MCF 10A (cell line): ENCODE data around the gene ZSWIM5. TPM values are rescaled to one million over a fixed set of nuclear protein-coding genes. Genes with fewer than 3 reads are reported as not detected.
"Not testable (repeated sequence)": the region's sequence is repeated elsewhere in the genome, so short reads cannot be mapped to it uniquely, and the experiment has no call there.

Experiments used
- BruUV-seq: library from RNA; stranded (reverse); fragments of 400-500 nt; replicated peaks from 2 replicates; lab custom pipeline; 2021; lab: Mats Ljungman, UMichigan
- CTCF ChIA-PET: fragments of 300-600 bp; sonication (Branson Sonifier 250); formaldehyde crosslinking; extraction: SDS; loops from one replicate; lab custom pipeline; 2021; ENCODE audit warnings: antibody characterized with exemption, inconsistent platforms; lab: Yijun Ruan, JAX
- POLR2A ChIA-PET: fragments of 300-600, 350-650 bp; sonication (Branson Sonifier 250); formaldehyde crosslinking; extraction: SDS; loops from one replicate; lab custom pipeline; 2020; ENCODE audit warnings: antibody characterized with exemption, inconsistent platforms; lab: Yijun Ruan, JAX
- DNase-seq: peaks from one replicate; pipeline ENCODE4 v3.0.0-alpha.2; 2018; ENCODE audit not compliant: unreplicated experiment
- H3K27ac Mint-ChIP-seq: one replicate; pipeline ENCODE4 v1.8.0; 2022; ENCODE audit warnings: mild to moderate bottlenecking, low read depth, mixed read lengths; ENCODE audit not compliant: unreplicated experiment
- H3K27me3 Mint-ChIP-seq: one replicate; pipeline ENCODE4 v1.8.0; 2022; ENCODE audit warnings: mixed read lengths; ENCODE audit not compliant: insufficient read depth, unreplicated experiment
- H3K36me3 Mint-ChIP-seq: one replicate; pipeline ENCODE4 v1.8.0; 2022; ENCODE audit warnings: mild to moderate bottlenecking, moderate library complexity, mixed read lengths; ENCODE audit not compliant: insufficient read depth, unreplicated experiment
- H3K4me1 Mint-ChIP-seq: one replicate; pipeline ENCODE4 v1.8.0; 2022; ENCODE audit warnings: mixed read lengths; ENCODE audit not compliant: insufficient read depth, unreplicated experiment
- H3K4me3 Mint-ChIP-seq: one replicate; pipeline ENCODE4 v1.8.0; 2022; ENCODE audit warnings: mild to moderate bottlenecking, moderate library complexity, mixed read lengths; ENCODE audit not compliant: unreplicated experiment
- H3K9me3 Mint-ChIP-seq: one replicate; pipeline ENCODE4 v1.8.0; 2022; ENCODE audit warnings: mixed read lengths; ENCODE audit not compliant: unreplicated experiment
- intact Hi-C: fragments of 100-400 bp; cut with micrococcal nuclease; formaldehyde crosslinking; loops from 2 replicates; pipeline ENCODE4 v1.14.1; 2022
- total RNA-seq: library from RNA; stranded (reverse); gene quantifications from 2 replicates; pipeline ENCODE4 v1.2.3, GENCODE V29; 2022
- TF ChIP-seq, protein P1 (sequence below): fragments of 200-600 bp; IDR thresholded peaks from one replicate; pipeline ENCODE4 v1.8.0; 2022; ENCODE audit warnings: antibody characterized with exemption, mild to moderate bottlenecking; ENCODE audit not compliant: unreplicated experiment

Gene ZSWIM5
- total RNA-seq, 1 experiment from 2014 or later = 0.14 TPM

DNA sequence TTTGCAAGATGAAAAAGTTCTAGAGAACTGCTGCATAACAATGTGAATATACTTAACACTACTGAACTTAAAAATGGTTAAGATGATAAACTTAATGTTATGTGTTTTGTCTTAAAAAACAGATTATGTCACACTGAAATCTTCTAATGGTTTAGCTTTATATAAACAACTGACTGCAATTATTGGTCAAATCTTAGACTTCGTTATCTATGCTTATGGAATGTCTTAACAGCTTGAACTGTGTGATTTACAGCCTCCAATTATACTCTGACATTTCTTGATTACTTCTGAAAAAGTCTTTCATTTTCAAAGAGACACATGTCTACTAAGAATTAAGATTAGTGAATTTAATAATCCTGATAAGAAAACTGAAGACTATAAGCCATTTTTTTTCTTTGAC, 71.1 kb downstream of the ZSWIM5 start:
- no TSS peak for BruUV-seq
- Mint-ChIP-seq H3K4me1 (no peaks in the 10 kb centered on the region), H3K27me3 (peaks cover 12% of the 10 kb centered on the region), H3K27ac (no peak overlapping the region), H3K9me3 (no peaks in the 10 kb centered on the region), H3K36me3 (no peaks in the 10 kb centered on the region), H3K4me3 (no peak overlapping the region)
- ChIA-PET CTCF (no interaction called here), POLR2A (no interaction called here)
- intact Hi-C loops = no loop called here
- TF ChIP-seq, protein P1, sequence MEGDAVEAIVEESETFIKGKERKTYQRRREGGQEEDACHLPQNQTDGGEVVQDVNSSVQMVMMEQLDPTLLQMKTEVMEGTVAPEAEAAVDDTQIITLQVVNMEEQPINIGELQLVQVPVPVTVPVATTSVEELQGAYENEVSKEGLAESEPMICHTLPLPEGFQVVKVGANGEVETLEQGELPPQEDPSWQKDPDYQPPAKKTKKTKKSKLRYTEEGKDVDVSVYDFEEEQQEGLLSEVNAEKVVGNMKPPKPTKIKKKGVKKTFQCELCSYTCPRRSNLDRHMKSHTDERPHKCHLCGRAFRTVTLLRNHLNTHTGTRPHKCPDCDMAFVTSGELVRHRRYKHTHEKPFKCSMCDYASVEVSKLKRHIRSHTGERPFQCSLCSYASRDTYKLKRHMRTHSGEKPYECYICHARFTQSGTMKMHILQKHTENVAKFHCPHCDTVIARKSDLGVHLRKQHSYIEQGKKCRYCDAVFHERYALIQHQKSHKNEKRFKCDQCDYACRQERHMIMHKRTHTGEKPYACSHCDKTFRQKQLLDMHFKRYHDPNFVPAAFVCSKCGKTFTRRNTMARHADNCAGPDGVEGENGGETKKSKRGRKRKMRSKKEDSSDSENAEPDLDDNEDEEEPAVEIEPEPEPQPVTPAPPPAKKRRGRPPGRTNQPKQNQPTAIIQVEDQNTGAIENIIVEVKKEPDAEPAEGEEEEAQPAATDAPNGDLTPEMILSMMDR = no peak
- DNase-seq = no peak

DNA sequence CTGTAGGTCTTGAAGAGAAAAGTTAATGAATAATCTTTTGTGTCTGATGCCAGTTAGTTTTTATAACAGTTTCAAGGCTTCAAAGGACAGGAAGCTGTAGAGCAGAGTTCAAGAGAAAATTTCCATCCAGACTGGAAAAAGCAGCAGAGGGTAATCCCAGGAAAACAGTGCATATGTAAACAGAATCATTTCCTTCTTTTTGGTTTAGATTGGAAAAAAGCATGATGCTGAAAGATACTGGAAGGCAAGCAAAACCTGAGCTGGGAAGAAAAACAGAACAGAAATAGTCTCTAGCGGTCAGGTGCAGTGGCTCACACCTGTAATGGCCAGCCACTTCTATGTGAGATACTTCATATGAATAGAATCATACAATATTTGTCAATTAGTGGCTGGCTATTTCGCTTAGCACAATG, 71.9 kb downstream of the ZSWIM5 start:
- ChIA-PET POLR2A (interaction anchor here (0.6 kb wide), 1 partner anchor 122 kb away, joined by 4 read pairs; the partner anchor contains the start of gene UROD), CTCF (no interaction called here)
- Mint-ChIP-seq H3K4me3 (no peak overlapping the region), H3K27ac (no peak overlapping the region), H3K9me3 (no peaks in the 10 kb centered on the region), H3K4me1 (no peaks in the 10 kb centered on the region), H3K36me3 (no peaks in the 10 kb centered on the region), H3K27me3 (peaks cover 12% of the 10 kb centered on the region)
- no TSS peak for BruUV-seq
- TF ChIP-seq, protein P1 = no peak
- intact Hi-C loops = no loop called here
- DNase-seq = no peak

DNA sequence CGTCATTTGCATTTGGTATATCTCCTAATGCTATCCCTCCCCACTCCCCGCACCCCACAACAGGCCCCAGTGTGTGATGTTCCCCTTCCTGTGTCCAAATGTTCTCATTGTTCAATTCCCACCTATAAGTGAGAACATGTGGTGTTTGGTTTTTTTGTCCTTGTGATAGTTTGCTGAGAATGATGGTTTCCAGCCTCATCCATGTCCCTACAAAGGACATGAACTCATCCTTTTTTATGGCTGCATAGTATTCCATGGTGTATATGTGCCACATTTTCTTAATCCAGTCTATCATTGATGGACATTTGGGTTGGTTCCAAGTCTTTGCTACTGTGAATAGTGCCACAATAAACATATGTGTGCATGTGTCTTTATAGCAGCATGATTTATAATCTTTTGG, 73.7 kb downstream of the ZSWIM5 start:
- BruUV-seq, H3K9me3 Mint-ChIP-seq, H3K4me3 Mint-ChIP-seq, H3K27ac Mint-ChIP-seq, H3K27me3 Mint-ChIP-seq, H3K36me3 Mint-ChIP-seq, H3K4me1 Mint-ChIP-seq, intact Hi-C loops, DNase-seq: not testable (repeated sequence)
- POLR2A ChIA-PET = interaction anchor here (0.6 kb wide), 1 partner anchor 15 kb away, joined by 3 read pairs; no protein-coding TSS in a partner anchor
- CTCF ChIA-PET = interaction anchor here (0.7 kb wide), 1 partner anchor 103 kb away, joined by 3 read pairs; no protein-coding TSS in a partner anchor

DNA sequence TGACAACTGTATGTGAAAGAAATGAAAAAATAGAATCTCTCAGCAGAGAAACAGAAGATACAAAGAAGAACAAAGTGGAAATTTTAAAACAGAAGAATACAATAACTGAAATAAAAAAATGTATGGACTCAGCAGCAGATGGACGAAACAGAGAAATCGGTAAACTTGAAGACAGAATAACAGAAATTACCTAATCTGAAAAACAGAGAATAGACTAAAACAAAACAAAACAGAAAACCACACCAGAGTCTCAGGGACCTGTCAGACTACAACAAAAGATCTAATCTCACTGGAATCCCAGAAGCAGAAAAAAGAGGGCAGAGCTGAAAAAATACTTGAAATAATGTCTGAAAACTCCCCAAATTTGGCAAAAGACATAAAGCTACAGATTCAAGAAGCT, 83.0 kb downstream of the ZSWIM5 start:
- Mint-ChIP-seq H3K4me1 (no peaks in the 10 kb centered on the region), H3K4me3 (no peak overlapping the region), H3K27ac (no peak overlapping the region), H3K27me3 (no peaks in the 10 kb centered on the region), H3K9me3 (no peaks in the 10 kb centered on the region), H3K36me3 (no peaks in the 10 kb centered on the region)
- POLR2A ChIA-PET = no interaction called here
- no TSS peak for BruUV-seq
- TF ChIP-seq, protein P1 = no peak
- CTCF ChIA-PET = no interaction called here
- no peak for DNase-seq
- intact Hi-C loops = no loop called here

DNA sequence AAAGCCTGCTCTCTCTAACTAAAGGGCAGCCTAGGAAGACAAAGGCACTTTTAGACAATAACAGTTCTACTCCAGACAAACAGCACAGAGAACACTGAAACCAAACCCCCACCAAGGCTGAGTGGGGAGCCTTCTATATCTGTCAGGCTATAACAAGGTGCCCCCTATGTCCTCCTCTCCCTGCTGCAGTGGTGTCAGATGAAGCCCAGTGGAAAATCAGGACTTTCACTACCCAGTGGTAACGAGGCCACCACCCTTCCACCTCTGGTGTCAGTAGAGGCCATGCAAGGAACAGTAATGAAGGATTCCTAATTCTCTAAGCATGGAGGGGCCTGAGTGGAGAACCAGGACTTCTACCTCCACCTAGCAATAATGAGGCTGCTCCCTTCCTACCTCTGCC, 83.7 kb downstream of the ZSWIM5 start:
- ChIA-PET POLR2A (no interaction called here), CTCF (no interaction called here)
- H3K27me3 Mint-ChIP-seq = no peaks in the 10 kb centered on the region
- BruUV-seq = no TSS peak
- no peak overlapping the region for H3K27ac Mint-ChIP-seq
- no peak for DNase-seq
- H3K36me3 Mint-ChIP-seq = no peaks in the 10 kb centered on the region
- H3K4me3 Mint-ChIP-seq = no peak overlapping the region
- no peaks in the 10 kb centered on the region for H3K4me1 Mint-ChIP-seq
- intact Hi-C loops = no loop called here
- TF ChIP-seq, protein P1 = no peak
- no peaks in the 10 kb centered on the region for H3K9me3 Mint-ChIP-seq
